Activated CD8-positive, alpha-beta memory T cell treated with anti-CD3 and anti-CD28 coated beads, Interleukin-2, amount 50 U/mL, for 48 hours (primary cell): ENCODE data around the gene PRKCG.
"Not testable (repeated sequence)": the region's sequence is repeated elsewhere in the genome, so short reads cannot be mapped to it uniquely, and the experiment has no call there.

Experiments
- DNase-seq: peaks from one replicate; pipeline ENCODE4 v3.0.0-alpha.2; 2020

The PRKCG gene

DNA sequence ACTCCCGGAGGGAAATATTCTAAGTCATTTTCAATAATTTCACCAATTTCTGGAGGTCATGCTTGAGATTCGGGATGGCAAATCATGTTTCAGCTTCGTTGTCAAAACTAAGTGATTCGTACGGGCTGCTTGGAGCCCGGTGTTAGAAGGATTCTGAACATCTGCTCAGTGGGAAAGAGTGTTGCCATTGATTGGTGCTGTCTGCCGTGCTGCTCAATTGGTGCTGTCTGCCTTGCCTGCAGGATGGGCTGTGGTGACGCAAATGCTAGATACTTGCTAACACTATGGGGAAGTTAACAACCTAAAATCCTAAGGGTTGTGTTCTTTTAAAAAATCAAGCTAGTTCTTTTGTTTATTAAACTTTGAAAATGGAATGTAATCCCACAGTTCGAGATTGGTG lies 63.4 kb downstream of the PRKCG start:
- no peak for DNase-seq

DNA sequence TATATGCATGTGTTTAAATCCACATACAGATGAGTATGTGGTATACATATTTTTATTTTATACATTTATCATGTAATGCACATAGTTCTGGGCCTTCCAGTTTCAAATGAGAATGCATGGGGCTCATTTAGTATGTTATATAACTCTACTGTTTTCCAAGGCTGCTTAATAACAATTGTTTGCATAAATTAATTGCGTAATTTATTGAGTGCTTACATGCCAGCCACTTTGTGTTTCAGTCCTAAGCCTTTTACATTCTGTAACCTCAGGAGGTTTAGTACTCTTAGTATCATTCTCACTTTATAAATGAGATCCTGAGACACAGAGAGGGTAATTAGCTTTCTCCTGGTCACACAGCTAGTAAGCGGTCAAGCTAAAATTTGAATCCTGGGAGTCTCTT lies 64.0 kb downstream of the PRKCG start:
- no peak for DNase-seq

DNA sequence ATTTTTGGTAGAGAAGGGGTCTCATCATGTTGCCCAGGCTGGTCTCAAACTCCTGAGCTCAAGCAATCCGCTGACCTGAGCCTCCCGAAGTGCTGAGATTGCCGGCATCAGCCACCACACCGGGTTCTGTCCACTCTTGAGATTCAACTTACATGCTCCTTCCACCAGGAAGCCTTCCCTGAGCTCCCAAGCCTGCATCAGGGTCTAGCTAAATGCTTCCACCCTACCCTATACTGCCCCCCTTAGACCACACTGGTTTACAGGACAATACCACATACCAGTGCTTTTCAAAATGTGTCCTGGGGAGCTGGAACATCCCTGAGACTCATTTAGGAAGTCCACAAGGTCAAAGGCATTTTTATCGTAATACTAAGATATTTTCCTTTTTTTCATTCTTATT lies 65.6 kb downstream of the PRKCG start:
- DNase-seq, result no peak

DNA sequence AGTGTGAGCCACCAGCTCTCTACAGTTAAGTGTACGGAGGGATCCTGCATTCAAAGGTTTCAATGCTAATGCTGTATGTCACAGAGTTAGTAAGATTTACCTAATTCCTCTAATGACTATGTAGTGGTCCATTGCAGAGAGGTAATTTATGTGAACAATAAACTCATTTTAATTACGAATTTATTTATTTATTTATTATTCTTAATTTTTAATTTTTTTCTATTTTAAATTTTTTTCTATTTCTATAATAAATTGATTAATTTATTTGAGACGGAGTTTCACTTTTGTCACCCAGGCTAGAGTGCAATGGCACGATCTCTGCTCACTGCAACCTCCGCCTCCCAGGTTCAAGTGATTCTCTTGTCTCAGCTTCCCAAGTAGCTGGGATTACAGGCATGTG lies 66.6 kb downstream of the PRKCG start:
- not testable (repeated sequence) for DNase-seq

DNA sequence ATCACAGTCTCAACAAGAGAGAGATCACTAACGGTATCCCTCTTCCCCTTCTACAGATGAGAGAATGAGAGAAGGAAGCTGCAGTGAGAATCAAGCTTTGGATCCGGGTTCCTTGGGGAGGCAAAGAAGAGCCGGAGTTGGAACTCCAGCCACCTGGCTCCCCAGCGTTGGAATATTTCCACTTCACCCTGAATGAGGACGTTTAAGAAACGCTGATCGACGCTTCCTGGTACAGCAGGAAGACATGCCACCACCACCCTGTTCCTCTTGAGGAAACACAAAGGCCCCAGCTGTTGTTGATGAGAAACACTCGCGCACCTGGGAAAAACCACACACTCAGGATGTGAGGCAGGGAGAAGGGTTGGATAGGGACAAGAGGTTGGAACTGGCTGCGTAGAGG lies 69.4 kb downstream of the PRKCG start:
- no peak for DNase-seq

DNA sequence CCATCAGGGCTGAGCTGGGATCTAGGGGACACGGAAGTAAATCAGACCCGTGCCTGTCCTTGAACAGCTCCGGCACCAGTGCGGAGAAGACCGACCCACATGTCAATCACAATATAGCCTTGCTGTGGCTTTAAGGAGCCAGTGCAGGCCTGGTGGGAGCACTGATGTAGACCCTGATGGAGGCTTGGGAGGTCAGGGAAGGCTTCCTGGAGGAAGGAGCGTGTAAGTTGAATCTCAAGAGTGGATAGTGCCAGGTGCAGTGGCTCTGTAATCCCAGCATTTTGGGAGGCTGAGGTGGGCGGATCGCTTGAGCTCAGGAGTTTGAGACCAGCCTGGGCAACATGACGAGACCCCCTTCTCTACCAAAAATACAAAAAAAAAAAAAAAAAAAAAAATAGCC lies 70.0 kb downstream of the PRKCG start:
- no peak for DNase-seq

DNA sequence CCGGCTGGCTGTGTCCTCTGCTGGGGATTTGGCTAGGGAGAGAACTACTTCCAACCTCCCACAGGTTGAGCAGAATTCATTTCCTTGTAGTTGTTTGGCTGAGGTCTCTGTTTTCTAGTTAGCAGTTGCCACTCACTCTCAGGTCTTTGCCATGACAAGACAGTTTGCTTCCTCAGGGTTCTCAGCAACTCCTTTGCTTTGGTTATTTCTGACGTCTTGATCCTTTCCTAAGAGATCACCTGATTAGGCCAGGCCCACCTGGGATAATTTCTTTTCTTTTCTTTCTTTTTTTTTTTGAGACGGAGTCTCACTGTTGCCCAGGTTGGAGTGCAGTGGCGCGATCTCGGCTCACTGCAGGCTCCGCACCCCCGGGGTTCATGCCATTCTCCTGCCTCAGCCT lies 71.4 kb downstream of the PRKCG start:
- no peak for DNase-seq
